Neural crest cell (in vitro differentiated cells): ENCODE measurements around the gene MSRB2. TPM values are rescaled to one million over a fixed set of nuclear protein-coding genes. Genes with fewer than 3 reads are reported as not detected.

Experiments used
- DNase-seq: peaks from one replicate; pipeline ENCODE4 v3.0.0; 2021; ENCODE audit warnings: low read depth, mixed read lengths, low spot score
- H3K27ac Mint-ChIP-seq: one replicate; pipeline ENCODE4 v1.8.0; 2021; ENCODE audit warnings: mild to moderate bottlenecking, mixed read lengths; ENCODE audit not compliant: unreplicated experiment
- H3K27me3 Mint-ChIP-seq: 2 replicates; pipeline ENCODE4 v1.8.0; 2021; ENCODE audit warnings: low read depth, mild to moderate bottlenecking, mixed read lengths
- H3K36me3 Mint-ChIP-seq: 2 replicates; pipeline ENCODE4 v1.8.0; 2021; ENCODE audit warnings: low read depth, mild to moderate bottlenecking, mixed read lengths
- H3K4me1 Mint-ChIP-seq: 2 replicates; pipeline ENCODE4 v1.8.0; 2021; ENCODE audit warnings: mixed read lengths
- H3K4me3 Mint-ChIP-seq: one replicate; pipeline ENCODE4 v1.8.0; 2021; ENCODE audit warnings: mild to moderate bottlenecking, mixed read lengths
- H3K9me3 Mint-ChIP-seq: 2 replicates; pipeline ENCODE4 v1.8.0; 2021; ENCODE audit warnings: mixed read lengths
- CTCF ChIP-seq: fragments of 200-600 bp; sonication (generic); conservative IDR thresholded peaks from 2 replicates; pipeline ENCODE4 v1.5.0; 2021; ENCODE audit warnings: antibody characterized with exemption, mild to moderate bottlenecking
- total RNA-seq: library from RNA; stranded (reverse); gene quantifications from 2 replicates; pipeline ENCODE4 v1.2.1, GENCODE V29; 2021

Gene MSRB2
- total RNA-seq, 1 donor from 2014 or later: 28.9 TPM

GRCh38 chr10:23136462-23136861 lies 41.1 kb downstream of the MSRB2 start:
- no peak overlapping the region for H3K27ac Mint-ChIP-seq
- H3K4me1 Mint-ChIP-seq: no peaks in the 10 kb centered on the region
- H3K36me3 Mint-ChIP-seq: peaks cover 5% of the 10 kb centered on the region
- peaks cover 10% of the 10 kb centered on the region for H3K9me3 Mint-ChIP-seq
- H3K4me3 Mint-ChIP-seq: no peak overlapping the region
- H3K27me3 Mint-ChIP-seq: no peaks in the 10 kb centered on the region
- TF ChIP-seq CTCF: no peak
- no peak for DNase-seq

- Mint-ChIP-seq H3K27me3 (no peaks in the 10 kb centered on the region), H3K9me3 (peaks cover 8% of the 10 kb centered on the region), H3K27ac (no peak overlapping the region), H3K4me1 (no peaks in the 10 kb centered on the region), H3K36me3 (peaks cover 3% of the 10 kb centered on the region), H3K4me3 (no peak overlapping the region)
- no peak for DNase-seq
- no peak for TF ChIP-seq CTCF
Observed at GRCh38 chr10:23139677-23140076, 44.3 kb downstream of the MSRB2 start.

GRCh38 chr10:23141995-23142394 lies 46.6 kb downstream of the MSRB2 start:
- Mint-ChIP-seq H3K4me3 (no peak overlapping the region), H3K36me3 (peaks cover 3% of the 10 kb centered on the region), H3K4me1 (no peaks in the 10 kb centered on the region), H3K27me3 (peaks cover 5% of the 10 kb centered on the region), H3K27ac (no peak overlapping the region), H3K9me3 (peaks cover 4% of the 10 kb centered on the region)
- TF ChIP-seq CTCF: no peak
- DNase-seq: no peak

- Mint-ChIP-seq H3K27ac (no peak overlapping the region), H3K27me3 (peaks cover 7% of the 10 kb centered on the region), H3K36me3 (no peaks in the 10 kb centered on the region), H3K9me3 (no peaks in the 10 kb centered on the region), H3K4me3 (no peak overlapping the region), H3K4me1 (no peaks in the 10 kb centered on the region)
- TF ChIP-seq CTCF: no peak
- no peak for DNase-seq
Observed at GRCh38 chr10:23146258-23146657, 50.9 kb downstream of the MSRB2 start.

GRCh38 chr10:23147035-23147434 lies 51.7 kb downstream of the MSRB2 start:
- no peak for DNase-seq
- Mint-ChIP-seq H3K27ac (no peak overlapping the region), H3K36me3 (no peaks in the 10 kb centered on the region), H3K4me1 (no peaks in the 10 kb centered on the region), H3K9me3 (no peaks in the 10 kb centered on the region), H3K27me3 (peaks cover 7% of the 10 kb centered on the region), H3K4me3 (no peak overlapping the region)
- no peak for TF ChIP-seq CTCF

- Mint-ChIP-seq H3K4me1 (no peaks in the 10 kb centered on the region), H3K27ac (no peak overlapping the region), H3K27me3 (peaks cover 7% of the 10 kb centered on the region), H3K4me3 (no peak overlapping the region), H3K9me3 (no peaks in the 10 kb centered on the region), H3K36me3 (no peaks in the 10 kb centered on the region)
- DNase-seq: no peak
- TF ChIP-seq CTCF: no peak
Observed at GRCh38 chr10:23148214-23148613, 52.8 kb downstream of the MSRB2 start.
